ENCODE measurements around the gene C1QL4. TPM values are rescaled to one million over a fixed set of nuclear protein-coding genes. Genes with fewer than 3 reads are reported as not detected.

C1QL4 gene
- total and polyA plus RNA-seq, 2 donors, result 0.05 to 0.21 TPM

GRCh38 chr12:49298160-49298559, 38.8 kb downstream of the C1QL4 start:
- WGBS, result 52% methylated on average over 6 of the region's 6 CpGs
- Histone ChIP-seq H3K36me3 (ENCODE audit: control insufficient read depth in 2 of 2, insufficient read depth in 2 of 2, low read length in 1 of 2) (no peaks in the 10 kb centered on the region), H3K4me3 (ENCODE audit: low read length in 2 of 2) (no peak overlapping the region), H3K4me1 (ENCODE audit: control insufficient read depth in 2 of 2, insufficient read depth in 2 of 2, low read length in 2 of 2) (peaks cover 8 to 19% of the 10 kb centered on the region in 2 donors), H3K27ac (ENCODE audit: low read depth in 1 of 2, low read length in 1 of 2) (no peak overlapping the region), H3K9me3 (ENCODE audit: control insufficient read depth in 2 of 2, insufficient read depth in 1 of 2, low read length in 1 of 2) (peaks cover 0 to 19% of the 10 kb centered on the region in 2 donors), H3K27me3 (ENCODE audit: control insufficient read depth in 2 of 2, insufficient read depth in 1 of 2, low read length in 1 of 2) (peaks cover 49 to 80% of the 10 kb centered on the region in 2 donors)
- DNase-seq (ENCODE audit: low read depth in 6 of 9, low spot score in 9 of 9), result no peak

DNA sequence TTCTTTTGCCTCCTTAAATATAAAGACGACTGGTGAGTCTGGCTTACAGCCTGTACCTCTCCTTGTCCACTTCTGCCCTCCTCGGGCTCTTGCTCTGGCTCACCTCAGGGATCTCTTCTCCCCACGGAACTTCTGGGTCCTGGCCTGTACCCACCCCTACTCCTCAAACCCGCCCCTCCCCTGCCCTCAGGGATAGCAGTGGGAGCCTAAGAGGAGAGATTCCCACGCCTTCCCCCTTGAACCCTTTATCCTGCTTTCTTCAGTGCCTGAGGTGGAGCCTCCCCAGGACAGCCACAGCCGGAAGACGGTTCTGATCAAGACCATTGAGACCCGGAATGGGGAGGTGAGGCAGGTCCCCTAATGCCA, 39.3 kb downstream of the C1QL4 start:
- peaks cover 8 to 19% of the 10 kb centered on the region in 2 donors for H3K4me1 ChIP-seq (ENCODE audit: control insufficient read depth in 2 of 2, insufficient read depth in 2 of 2, low read length in 2 of 2)
- H3K36me3 ChIP-seq (ENCODE audit: control insufficient read depth in 2 of 2, insufficient read depth in 2 of 2, low read length in 1 of 2), result no peaks in the 10 kb centered on the region
- DNase-seq (ENCODE audit: low read depth in 6 of 9, low spot score in 9 of 9), result no peak
- 27% methylated on average over 8 of the region's 8 CpGs for WGBS
- peaks cover 53 to 81% of the 10 kb centered on the region in 2 donors for H3K27me3 ChIP-seq (ENCODE audit: control insufficient read depth in 2 of 2, insufficient read depth in 1 of 2, low read length in 1 of 2)
- peaks cover 0 to 19% of the 10 kb centered on the region in 2 donors for H3K9me3 ChIP-seq (ENCODE audit: control insufficient read depth in 2 of 2, insufficient read depth in 1 of 2, low read length in 1 of 2)
- no peak overlapping the region for H3K27ac ChIP-seq (ENCODE audit: low read depth in 1 of 2, low read length in 1 of 2)
- H3K4me3 ChIP-seq (ENCODE audit: low read length in 2 of 2), result peak overlapping the region in 1 of 2 donors; percentile 35

- no peaks in the 10 kb centered on the region for H3K36me3 ChIP-seq (ENCODE audit: control insufficient read depth in 2 of 2, insufficient read depth in 2 of 2, low read length in 1 of 2)
- peaks cover 0 to 19% of the 10 kb centered on the region in 2 donors for H3K9me3 ChIP-seq (ENCODE audit: control insufficient read depth in 2 of 2, insufficient read depth in 1 of 2, low read length in 1 of 2)
- peak in 1 of 9 donors; percentile 16 for DNase-seq (ENCODE audit: low read depth in 6 of 9, low spot score in 9 of 9)
- peaks cover 8 to 19% of the 10 kb centered on the region in 2 donors for H3K4me1 ChIP-seq (ENCODE audit: control insufficient read depth in 2 of 2, insufficient read depth in 2 of 2, low read length in 2 of 2)
- H3K4me3 ChIP-seq (ENCODE audit: low read length in 2 of 2), result peak overlapping the region in 1 of 2 donors; percentile 35
- no peak overlapping the region for H3K27ac ChIP-seq (ENCODE audit: low read depth in 1 of 2, low read length in 1 of 2)
- whole genome bisulfite sequencing, result 4% methylated on average over 77 of the region's 77 CpGs
- peaks cover 55 to 83% of the 10 kb centered on the region in 2 donors for H3K27me3 ChIP-seq (ENCODE audit: control insufficient read depth in 2 of 2, insufficient read depth in 1 of 2, low read length in 1 of 2)
These were observed 39.9 kb downstream of the C1QL4 start for GRCh38 chr12:49296836-49297694.

DNA sequence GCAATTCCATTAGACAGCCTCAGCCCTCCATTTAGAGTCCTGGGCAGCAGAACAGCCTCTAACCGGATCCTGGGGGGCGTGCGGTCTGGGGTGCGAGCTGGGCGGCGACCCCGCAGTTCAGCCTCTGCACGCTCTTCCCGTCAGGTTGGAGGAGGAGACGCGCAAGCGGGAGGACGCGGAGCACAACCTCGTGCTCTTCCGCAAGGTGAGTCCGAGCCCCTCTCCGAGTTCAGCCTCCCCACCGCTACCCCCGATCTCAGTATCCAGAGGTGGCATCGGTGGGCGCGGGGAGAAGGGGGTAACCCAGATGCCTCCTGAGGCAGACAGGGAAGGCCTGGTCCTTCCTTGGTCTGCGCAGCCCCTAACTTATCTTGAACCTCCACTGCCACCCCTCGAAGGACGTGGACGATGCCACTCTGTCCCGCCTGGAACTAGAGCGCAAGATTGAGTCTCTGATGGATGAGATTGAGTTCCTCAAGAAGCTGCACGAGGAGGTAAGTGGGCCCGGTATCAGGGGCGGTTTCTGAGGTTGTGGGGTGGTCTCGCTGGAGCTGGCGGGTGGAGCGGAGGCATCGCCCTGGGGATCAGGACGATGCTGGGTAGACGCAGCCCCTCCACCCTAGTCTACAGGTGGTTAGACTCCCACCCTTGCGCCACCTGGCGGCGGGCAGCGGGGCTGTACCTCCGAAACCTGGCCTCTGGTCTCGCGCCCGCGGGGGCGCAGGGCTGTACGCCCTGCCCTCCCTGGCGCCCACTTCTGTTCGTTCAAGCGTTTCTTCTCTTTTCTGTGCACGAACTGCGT, 40.8 kb downstream of the C1QL4 start:
- H3K27me3 ChIP-seq (ENCODE audit: control insufficient read depth in 2 of 2, insufficient read depth in 1 of 2, low read length in 1 of 2), result peaks cover 55 to 87% of the 10 kb centered on the region in 2 donors

GRCh38 chr12:49295082-49295936, 41.7 kb downstream of the C1QL4 start, which contains the start of gene PRPH:
TSS of gene PRPH (plus strand) at chr12:49295147. CDS start at chr12:49295201, 54 bp downstream.
- peaks cover 58 to 85% of the 10 kb centered on the region in 2 donors for H3K27me3 ChIP-seq (ENCODE audit: control insufficient read depth in 2 of 2, insufficient read depth in 1 of 2, low read length in 1 of 2)

More for the DNA sequence above, 40.8 kb downstream of the C1QL4 start:
- Histone ChIP-seq H3K9me3 (ENCODE audit: control insufficient read depth in 2 of 2, insufficient read depth in 1 of 2, low read length in 1 of 2) (peaks cover 0 to 19% of the 10 kb centered on the region in 2 donors), H3K4me3 (ENCODE audit: low read length in 2 of 2) (peak overlapping the region in 1 of 2 donors; percentile 19), H3K4me1 (ENCODE audit: control insufficient read depth in 2 of 2, insufficient read depth in 2 of 2, low read length in 2 of 2) (peaks cover 8 to 14% of the 10 kb centered on the region in 2 donors), H3K27ac (ENCODE audit: low read depth in 1 of 2, low read length in 1 of 2) (no peak overlapping the region), H3K36me3 (ENCODE audit: control insufficient read depth in 2 of 2, insufficient read depth in 2 of 2, low read length in 1 of 2) (no peaks in the 10 kb centered on the region)
- peak in 8 of 9 donors; percentile 21 to 69 (median 45) for DNase-seq (ENCODE audit: low read depth in 6 of 9, low spot score in 9 of 9)
- WGBS, result 21% methylated on average over 54 of the region's 54 CpGs

DNA sequence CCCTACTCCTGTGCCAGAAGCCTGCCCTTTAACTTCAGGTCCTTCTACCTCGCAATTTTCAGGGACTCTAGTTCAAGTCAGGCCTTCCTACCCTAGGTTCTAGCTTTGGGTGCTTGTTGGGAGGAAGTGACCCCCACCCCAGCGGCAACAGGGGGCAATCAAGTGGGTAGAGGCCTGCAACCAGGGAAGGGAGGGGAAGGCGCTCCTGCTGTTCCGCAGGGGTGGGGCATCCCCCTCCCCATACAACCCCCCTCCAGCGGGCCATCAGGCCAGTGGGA, 42.2 kb downstream of the C1QL4 start:
- peaks cover 8 to 14% of the 10 kb centered on the region in 2 donors for H3K4me1 ChIP-seq (ENCODE audit: control insufficient read depth in 2 of 2, insufficient read depth in 2 of 2, low read length in 2 of 2)
- no peaks in the 10 kb centered on the region for H3K36me3 ChIP-seq (ENCODE audit: control insufficient read depth in 2 of 2, insufficient read depth in 2 of 2, low read length in 1 of 2)
- H3K9me3 ChIP-seq (ENCODE audit: control insufficient read depth in 2 of 2, insufficient read depth in 1 of 2, low read length in 1 of 2), result peaks cover 0 to 19% of the 10 kb centered on the region in 2 donors
- no peak overlapping the region for H3K4me3 ChIP-seq (ENCODE audit: low read length in 2 of 2)
- no peak for DNase-seq (ENCODE audit: low read depth in 6 of 9, low spot score in 9 of 9)
- peaks cover 59 to 89% of the 10 kb centered on the region in 2 donors for H3K27me3 ChIP-seq (ENCODE audit: control insufficient read depth in 2 of 2, insufficient read depth in 1 of 2, low read length in 1 of 2)
- 34% methylated on average over 5 of the region's 5 CpGs for WGBS
- H3K27ac ChIP-seq (ENCODE audit: low read depth in 1 of 2, low read length in 1 of 2), result no peak overlapping the region

More at GRCh38 chr12:49295082-49295936, 41.7 kb downstream of the C1QL4 start, which contains the start of gene PRPH:
- no peaks in the 10 kb centered on the region for H3K36me3 ChIP-seq (ENCODE audit: control insufficient read depth in 2 of 2, insufficient read depth in 2 of 2, low read length in 1 of 2)
- H3K4me1 ChIP-seq (ENCODE audit: control insufficient read depth in 2 of 2, insufficient read depth in 2 of 2, low read length in 2 of 2), result peaks cover 8 to 14% of the 10 kb centered on the region in 2 donors
- 8% methylated on average over 82 of the region's 82 CpGs for WGBS
- no peak within 1 kb of the TSS for H3K4me3 ChIP-seq (ENCODE audit: low read length in 2 of 2)
- peak in 1 of 9 donors; percentile 12 for DNase-seq (ENCODE audit: low read depth in 6 of 9, low spot score in 9 of 9)
- H3K9me3 ChIP-seq (ENCODE audit: control insufficient read depth in 2 of 2, insufficient read depth in 1 of 2, low read length in 1 of 2), result peaks cover 0 to 19% of the 10 kb centered on the region in 2 donors
- H3K27ac ChIP-seq (ENCODE audit: low read depth in 1 of 2, low read length in 1 of 2), result no peak within 1 kb of the TSS

DNA sequence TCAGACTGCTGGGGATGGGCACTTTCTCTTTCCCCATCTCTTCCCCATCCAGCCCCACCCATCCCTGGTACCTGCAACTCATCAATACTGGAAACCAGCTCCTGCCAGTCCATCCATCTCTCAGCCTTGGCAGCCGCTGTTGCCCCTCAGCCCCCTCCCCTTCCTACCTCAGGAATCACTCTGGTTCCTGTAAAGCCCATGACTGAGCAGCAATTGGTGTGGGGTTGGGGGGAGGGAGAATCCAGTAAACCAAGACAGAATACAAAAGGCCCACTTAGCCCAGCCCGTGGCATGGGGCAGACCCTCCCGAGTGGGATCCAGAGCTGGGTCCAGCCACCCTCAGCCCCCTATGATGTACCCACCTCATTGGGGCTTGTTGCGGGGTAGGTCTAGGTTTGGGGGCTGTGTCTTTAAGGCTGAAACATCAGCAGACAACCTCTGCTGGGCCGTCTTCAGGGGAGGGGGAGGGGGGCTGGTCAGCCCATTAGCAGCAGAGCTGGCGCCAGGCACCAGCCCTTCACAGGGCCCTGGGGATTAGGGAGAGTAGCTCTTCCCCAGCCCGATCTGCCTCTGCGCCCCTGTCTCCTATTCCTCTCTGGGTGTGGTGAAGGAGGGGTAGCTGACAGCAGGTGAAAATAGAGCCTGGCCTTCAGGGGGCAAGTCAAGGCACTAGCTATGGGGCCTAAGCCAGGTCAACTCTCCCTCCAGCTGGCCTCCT, 42.7 kb downstream of the C1QL4 start:
- Histone ChIP-seq H3K4me3 (ENCODE audit: low read length in 2 of 2) (no peak overlapping the region), H3K4me1 (ENCODE audit: control insufficient read depth in 2 of 2, insufficient read depth in 2 of 2, low read length in 2 of 2) (peaks cover 8 to 14% of the 10 kb centered on the region in 2 donors), H3K9me3 (ENCODE audit: control insufficient read depth in 2 of 2, insufficient read depth in 1 of 2, low read length in 1 of 2) (peaks cover 0 to 19% of the 10 kb centered on the region in 2 donors), H3K27me3 (ENCODE audit: control insufficient read depth in 2 of 2, insufficient read depth in 1 of 2, low read length in 1 of 2) (peaks cover 59 to 93% of the 10 kb centered on the region in 2 donors), H3K36me3 (ENCODE audit: control insufficient read depth in 2 of 2, insufficient read depth in 2 of 2, low read length in 1 of 2) (no peaks in the 10 kb centered on the region), H3K27ac (ENCODE audit: low read depth in 1 of 2, low read length in 1 of 2) (no peak overlapping the region)
- WGBS, result 81% methylated on average over 8 of the region's 8 CpGs
- no peak for DNase-seq (ENCODE audit: low read depth in 6 of 9, low spot score in 9 of 9)

All from thymus (tissue), 11 donors.